ENCODE results near the gene PCDHA12. TPM values are rescaled to one million over a fixed set of nuclear protein-coding genes. Genes with fewer than 3 reads are reported as not detected.
"Not testable (repeated sequence)": the region's sequence is repeated elsewhere in the genome, so short reads cannot be mapped to it uniquely, and the experiment has no call there.

PCDHA12 gene
- total and polyA plus RNA-seq, 11 donors, result 0.08 to 0.97 (median 0.09) TPM; not detected in 7

GRCh38 chr5:140868721-140869554 is 6.2 kb upstream of the PCDHA12 start, which contains the start of gene PCDHA11:
Gene PCDHA11, plus strand, starts transcription at chr5:140868957. Its CDS starts 147 bp downstream, at chr5:140869104.
- Histone ChIP-seq H3K4me1 (no peaks in the 10 kb centered on the region), H3K4me3 (peak within 1 kb of the TSS in 2 of 12 donors; percentile 8 to 16), H3K27me3 (peaks cover 0 to 77% (median 11%) of the 10 kb centered on the region in 9 donors), H3K27ac (no peak within 1 kb of the TSS), H3K9me3 (peaks cover 0 to 31% (median 16%) of the 10 kb centered on the region in 12 donors), H3K36me3 (no peaks in the 10 kb centered on the region)
- 12 to 22% (median 15%) methylated on average over 41 of the region's 41 CpGs for WGBS, 4 donors
- no peak for DNase-seq
- intact Hi-C loops (cut with DNase I), result loop anchor here in 2 of 10 donors (5.0 to 10.0 kb wide), 2 partner anchors 173 to 176 kb away; no protein-coding TSS in a partner anchor
- no peak for TF ChIP-seq POLR2A (IDR thresholded peaks at IDR 0.05)
- TF ChIP-seq, protein P1, sequence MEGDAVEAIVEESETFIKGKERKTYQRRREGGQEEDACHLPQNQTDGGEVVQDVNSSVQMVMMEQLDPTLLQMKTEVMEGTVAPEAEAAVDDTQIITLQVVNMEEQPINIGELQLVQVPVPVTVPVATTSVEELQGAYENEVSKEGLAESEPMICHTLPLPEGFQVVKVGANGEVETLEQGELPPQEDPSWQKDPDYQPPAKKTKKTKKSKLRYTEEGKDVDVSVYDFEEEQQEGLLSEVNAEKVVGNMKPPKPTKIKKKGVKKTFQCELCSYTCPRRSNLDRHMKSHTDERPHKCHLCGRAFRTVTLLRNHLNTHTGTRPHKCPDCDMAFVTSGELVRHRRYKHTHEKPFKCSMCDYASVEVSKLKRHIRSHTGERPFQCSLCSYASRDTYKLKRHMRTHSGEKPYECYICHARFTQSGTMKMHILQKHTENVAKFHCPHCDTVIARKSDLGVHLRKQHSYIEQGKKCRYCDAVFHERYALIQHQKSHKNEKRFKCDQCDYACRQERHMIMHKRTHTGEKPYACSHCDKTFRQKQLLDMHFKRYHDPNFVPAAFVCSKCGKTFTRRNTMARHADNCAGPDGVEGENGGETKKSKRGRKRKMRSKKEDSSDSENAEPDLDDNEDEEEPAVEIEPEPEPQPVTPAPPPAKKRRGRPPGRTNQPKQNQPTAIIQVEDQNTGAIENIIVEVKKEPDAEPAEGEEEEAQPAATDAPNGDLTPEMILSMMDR (IDR thresholded peaks at IDR 0.05), result peak in 2 of 12 donors; percentile 19 to 29
- ATAC-seq, result no peak

DNA sequence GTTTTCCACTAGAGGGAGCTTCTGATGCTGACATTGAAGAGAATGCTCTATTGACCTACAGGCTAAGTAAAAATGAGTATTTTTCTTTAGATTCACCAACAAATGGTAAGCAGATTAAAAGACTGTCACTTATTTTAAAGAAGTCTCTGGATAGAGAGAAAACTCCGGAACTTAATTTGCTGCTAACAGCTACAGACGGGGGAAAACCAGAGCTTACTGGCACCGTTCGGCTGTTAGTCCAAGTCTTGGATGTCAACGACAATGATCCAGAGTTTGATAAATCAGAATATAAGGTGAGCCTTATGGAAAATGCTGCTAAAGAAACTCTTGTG is 5.6 kb upstream of the PCDHA12 start:
- Histone ChIP-seq H3K4me3 (no peak overlapping the region), H3K9me3 (peaks cover 0 to 30% (median 15%) of the 10 kb centered on the region in 12 donors), H3K27me3 (peaks cover 0 to 81% (median 13%) of the 10 kb centered on the region in 9 donors), H3K4me1 (no peaks in the 10 kb centered on the region), H3K36me3 (no peaks in the 10 kb centered on the region), H3K27ac (no peak overlapping the region)
- no peak for TF ChIP-seq POLR2A (IDR thresholded peaks at IDR 0.05)
- TF ChIP-seq, protein P1 (IDR thresholded peaks at IDR 0.05), result peak in 2 of 12 donors; percentile 7 to 18
- 50 to 57% (median 52%) methylated on average over 5 of the region's 5 CpGs for WGBS, 4 donors
- intact Hi-C loops (cut with DNase I), result loop anchor here in 2 of 10 donors (5.0 to 10.0 kb wide), 2 partner anchors 173 to 175 kb away; no protein-coding TSS in a partner anchor
- ATAC-seq (no peak), DNase-seq (no peak)

- ATAC-seq (no peak), DNase-seq (peak in 1 of 5 donors; percentile 55)
- WGBS, 4 donors, result 35 to 53% (median 48%) methylated on average over 56 to 114 of the region's 114 CpGs
- intact Hi-C loops (cut with DNase I), result loop anchor here in 1 of 10 donors (10.0 kb wide), 1 partner anchor 174 kb away; no protein-coding TSS in a partner anchor
- Histone ChIP-seq H3K27me3 (peaks cover 0 to 84% (median 18%) of the 10 kb centered on the region in 9 donors), H3K4me3 (no peak overlapping the region), H3K36me3 (no peaks in the 10 kb centered on the region), H3K27ac (no peak overlapping the region), H3K4me1 (no peaks in the 10 kb centered on the region), H3K9me3 (peaks cover 0 to 38% (median 16%) of the 10 kb centered on the region in 12 donors)
- no peak for TF ChIP-seq POLR2A (IDR thresholded peaks at IDR 0.05)
- TF ChIP-seq, protein P1 (IDR thresholded peaks at IDR 0.05), result no peak
Measured at GRCh38 chr5:140870221-140871201, 4.6 kb upstream of the PCDHA12 start.

DNA sequence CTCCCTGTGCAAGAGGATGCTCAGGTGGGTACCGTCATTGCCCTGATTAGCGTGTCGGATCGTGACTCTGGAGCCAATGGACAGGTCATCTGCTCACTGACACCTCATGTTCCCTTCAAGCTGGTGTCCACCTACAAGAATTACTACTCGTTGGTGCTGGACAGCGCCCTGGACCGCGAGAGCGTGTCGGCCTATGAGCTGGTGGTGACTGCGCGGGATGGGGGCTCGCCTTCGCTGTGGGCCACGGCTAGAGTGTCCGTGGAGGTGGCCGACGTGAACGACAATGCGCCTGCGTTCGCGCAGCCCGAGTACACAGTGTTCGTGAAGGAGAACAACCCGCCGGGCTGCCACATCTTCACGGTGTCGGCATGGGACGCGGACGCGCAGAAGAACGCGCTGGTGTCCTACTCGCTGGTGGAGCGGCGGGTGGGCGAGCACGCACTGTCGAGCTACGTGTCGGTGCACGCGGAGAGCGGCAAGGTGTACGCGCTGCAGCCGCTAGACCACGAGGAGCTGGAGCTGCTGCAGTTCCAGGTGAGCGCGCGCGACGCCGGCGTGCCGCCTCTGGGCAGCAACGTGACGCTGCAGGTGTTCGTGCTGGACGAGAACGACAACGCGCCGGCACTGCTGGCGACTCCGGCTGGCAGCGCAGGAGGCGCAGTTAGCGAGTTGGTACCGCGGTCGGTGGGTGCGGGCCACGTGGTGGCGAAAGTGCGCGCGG is 1.6 kb downstream of the PCDHA12 start:
- intact Hi-C loops (cut with DNase I), result loop anchor here in 1 of 10 donors (10.0 kb wide), 1 partner anchor 168 kb away; no protein-coding TSS in a partner anchor
- H3K9me3 ChIP-seq, result peaks cover 0 to 41% (median 11%) of the 10 kb centered on the region in 12 donors
- H3K27me3 ChIP-seq, result peaks cover 0 to 90% (median 30%) of the 10 kb centered on the region in 9 donors

More for the DNA sequence above, 1.6 kb downstream of the PCDHA12 start:
- not testable (repeated sequence) for DNase-seq, H3K27ac ChIP-seq, H3K4me3 ChIP-seq, H3K36me3 ChIP-seq, ATAC-seq, H3K4me1 ChIP-seq
- WGBS, 4 donors, result 30 to 43% (median 41%) methylated on average over 56 to 80 of the region's 80 CpGs
